Heart right ventricle (tissue), 16 donors: ENCODE data around the gene TBC1D8. TPM values are rescaled to one million over a fixed set of nuclear protein-coding genes. Genes with fewer than 3 reads are reported as not detected.

Source experiments
- ATAC-seq, 8 donors: fragments of 200-7000 bp; cut with Tn5 transposase; one replicate each; pipeline ENCODE4 v1.9.1; 2020; ENCODE audit warnings: mild to moderate bottlenecking in 8 of 8, moderate library complexity in 8 of 8, moderate number of reproducible peaks in 1 of 8
- DNase-seq, 2 donors: peaks; one replicate each; pipeline ENCODE4 v3.0.0-alpha.2; 2020
- H3K27ac ChIP-seq, 10 donors: fragments of 200-600 bp; sonication (generic) in 2 of 10; one replicate each; pipeline versions ENCODE4 v1.5.0 to v1.8.0; 2020 to 2022; ENCODE audit warnings: mild to moderate bottlenecking in 3 of 10
- H3K27me3 ChIP-seq, 7 donors: fragments of 200-600 bp; one replicate each; pipeline ENCODE4 v1.8.0; 2021 to 2022; ENCODE audit warnings: mild to moderate bottlenecking in 2 of 7
- H3K36me3 ChIP-seq, 9 donors: fragments of 200-600 bp; sonication (generic) in 1 of 9; one replicate each; pipeline versions ENCODE4 v1.5.0 to v1.8.0; 2020 to 2022; ENCODE audit warnings: mild to moderate bottlenecking in 2 of 9
- H3K4me1 ChIP-seq, 9 donors: fragments of 200-600 bp; sonication (generic) in 1 of 9; one replicate each; pipeline versions ENCODE4 v1.5.0 to v1.8.0; 2020 to 2022; ENCODE audit warnings: mild to moderate bottlenecking in 4 of 9
- H3K4me3 ChIP-seq, 10 donors: fragments of 200-600 bp; sonication (generic) in 2 of 10; one replicate each; pipeline versions ENCODE4 v1.5.0 to v1.8.0; 2020 to 2022; ENCODE audit warnings: mild to moderate bottlenecking in 7 of 10, moderate library complexity in 2 of 10
- H3K9me3 ChIP-seq, 11 donors: fragments of 200-600 bp in 10 of 11; sonication (generic) in 2 of 11; one replicate each; pipeline versions ENCODE4 v1.5.0 to v1.8.0; 2013 to 2022; ENCODE audit warnings: mild to moderate bottlenecking in 2 of 11, control low read depth in 1 of 11, moderate library complexity in 1 of 11
- WGBS, 2 donors: extraction: QIAGEN DNeasy Blood & Tissue Kit; methylation state at CpG; one replicate each; pipeline ENCODE4 v1.1.7; 2013; ENCODE audit warnings: inconsistent platforms in 1 of 2; 5-methylcytosine and 5-hydroxymethylcytosine counted together
- intact Hi-C, 10 donors: fragments of 100-400 bp; cut with DNase I; formaldehyde crosslinking; loops; one replicate each; pipeline versions ENCODE4 v1.11.1 to v1.14.2; 2022
- polyA plus RNA-seq, 2 donors: library from polyadenylated mRNA; stranded (reverse); fragments of 200-250 nt; gene quantifications; one replicate each; pipeline ENCODE4 v1.2.3, GENCODE V29; 2013
- total RNA-seq, 10 donors: library from RNA; stranded (reverse); fragmentation: NEBNext Ultra II Directional in 3 of 10; extraction: Animal tissue kit (Norgen Biotek cat#: 25700) in 3 of 10; gene quantifications; one replicate each; pipeline versions ENCODE4 v1.2.1 to v1.2.4, GENCODE V29; 2021 to 2023
- TF ChIP-seq, protein P1 (sequence below), 9 donors: fragments of 200-600 bp; sonication (generic) in 2 of 9; IDR thresholded peaks; one replicate each; pipeline versions ENCODE4 v1.5.0 to v1.8.0; 2021 to 2022; ENCODE audit warnings: antibody characterized with exemption in 9 of 9, mild to moderate bottlenecking in 5 of 9, moderate library complexity in 1 of 9
- donor health status: Arrhythmogenic right ventricular cardiomyopathy.
- donor health status: ischemic (EF 13 %, LVEDD 7.1; RV severe dilation, severe dysfunction).
- donor health status: healthy with polysubstance abuse.
- donor health status: DM: no; HTN: yes; CAD: no.
- donor health status: DM: no; HTN: no; CAD: no.
- donor health status: ischemic (EF 25% LVEDD 6.9; RV normal size, moderate dysfunction).
- donor health status: ischemic (EF 25% LVEDD 5.7; RV mildly dilated, moderate dysfunction).
- donor health status: healthy.
- donor health status: DM: yes; HTN: yes; CAD: no.
- donor health status: Ischemic cardiomyopathy.
- donor health status: ischemic (EF 35%, LVEDD 5.7; RV mildly dilated, moderate dysfunction).
- donor health status: nonischemic (EF 11% LVEDD 7.7; RV severe dilation, severe dysfunction).
- donor health status: DM: yes; HTN: yes; CAD: no.
- donor health status: PGD.
- donor health status: ischemic (EF 29% LVEDD 5.4; RV normal size, mild dysfunction).
- donor health status: nonischemic (EF 23%, LVEDD 6.1; RV moderate dilation, normal function).

Gene TBC1D8
- total and polyA plus RNA-seq, 12 donors, result 24.0 to 69.5 (median 55.5) TPM

DNA sequence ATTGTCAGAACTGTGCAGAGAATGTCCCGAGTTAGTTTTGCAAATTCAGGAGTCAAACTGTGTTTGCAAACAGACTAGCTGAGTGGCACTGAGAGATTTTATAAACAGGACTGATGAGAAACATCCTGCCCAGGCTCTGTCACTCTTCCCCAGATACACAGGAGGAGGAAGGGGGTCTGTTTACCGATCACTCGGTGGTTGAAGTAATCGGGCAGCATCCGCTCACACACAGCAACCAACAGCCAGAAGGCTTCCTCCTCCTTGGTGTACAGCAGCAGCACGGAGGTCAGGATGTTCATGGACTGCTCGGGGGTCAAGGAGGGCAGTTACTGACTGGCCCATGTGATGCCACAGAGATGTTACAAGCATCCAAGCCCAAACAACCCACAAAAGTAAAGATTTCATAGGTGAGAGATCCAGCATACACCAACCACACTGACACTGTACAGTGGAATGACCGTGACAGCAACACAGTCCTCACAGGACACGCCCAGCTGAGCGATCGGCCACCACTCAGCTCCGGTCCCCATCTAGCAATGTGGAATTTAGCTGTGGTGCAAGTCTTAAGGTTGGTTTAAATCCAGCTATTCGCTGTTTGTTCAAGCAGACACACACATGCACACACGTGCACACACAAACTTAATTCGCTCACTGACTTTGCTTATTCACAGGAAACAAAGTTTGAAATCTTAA is 119.0 kb downstream of the TBC1D8 start:
- Histone ChIP-seq H3K27ac (peak overlapping the region in 1 of 10 donors; percentile 51), H3K27me3 (no peaks in the 10 kb centered on the region), H3K4me3 (no peak overlapping the region), H3K4me1 (peaks cover 0 to 15% (median 0%) of the 10 kb centered on the region in 9 donors), H3K36me3 (peaks cover 0 to 94% (median 55%) of the 10 kb centered on the region in 9 donors), H3K9me3 (no peaks in the 10 kb centered on the region)
- ATAC-seq (no peak), DNase-seq (no peak)
- TF ChIP-seq, protein P1, sequence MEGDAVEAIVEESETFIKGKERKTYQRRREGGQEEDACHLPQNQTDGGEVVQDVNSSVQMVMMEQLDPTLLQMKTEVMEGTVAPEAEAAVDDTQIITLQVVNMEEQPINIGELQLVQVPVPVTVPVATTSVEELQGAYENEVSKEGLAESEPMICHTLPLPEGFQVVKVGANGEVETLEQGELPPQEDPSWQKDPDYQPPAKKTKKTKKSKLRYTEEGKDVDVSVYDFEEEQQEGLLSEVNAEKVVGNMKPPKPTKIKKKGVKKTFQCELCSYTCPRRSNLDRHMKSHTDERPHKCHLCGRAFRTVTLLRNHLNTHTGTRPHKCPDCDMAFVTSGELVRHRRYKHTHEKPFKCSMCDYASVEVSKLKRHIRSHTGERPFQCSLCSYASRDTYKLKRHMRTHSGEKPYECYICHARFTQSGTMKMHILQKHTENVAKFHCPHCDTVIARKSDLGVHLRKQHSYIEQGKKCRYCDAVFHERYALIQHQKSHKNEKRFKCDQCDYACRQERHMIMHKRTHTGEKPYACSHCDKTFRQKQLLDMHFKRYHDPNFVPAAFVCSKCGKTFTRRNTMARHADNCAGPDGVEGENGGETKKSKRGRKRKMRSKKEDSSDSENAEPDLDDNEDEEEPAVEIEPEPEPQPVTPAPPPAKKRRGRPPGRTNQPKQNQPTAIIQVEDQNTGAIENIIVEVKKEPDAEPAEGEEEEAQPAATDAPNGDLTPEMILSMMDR (IDR thresholded peaks at IDR 0.05), result no peak
- WGBS, 2 donors, result 90% methylated on average over 15 of the region's 15 CpGs
- intact Hi-C loops, result loop anchor here in 2 of 10 donors (5.0 to 10.0 kb wide), 2 partner anchors 120 to 173 kb away; partner anchors contain the start of gene TBC1D8 (in 1 of the 2)

DNA sequence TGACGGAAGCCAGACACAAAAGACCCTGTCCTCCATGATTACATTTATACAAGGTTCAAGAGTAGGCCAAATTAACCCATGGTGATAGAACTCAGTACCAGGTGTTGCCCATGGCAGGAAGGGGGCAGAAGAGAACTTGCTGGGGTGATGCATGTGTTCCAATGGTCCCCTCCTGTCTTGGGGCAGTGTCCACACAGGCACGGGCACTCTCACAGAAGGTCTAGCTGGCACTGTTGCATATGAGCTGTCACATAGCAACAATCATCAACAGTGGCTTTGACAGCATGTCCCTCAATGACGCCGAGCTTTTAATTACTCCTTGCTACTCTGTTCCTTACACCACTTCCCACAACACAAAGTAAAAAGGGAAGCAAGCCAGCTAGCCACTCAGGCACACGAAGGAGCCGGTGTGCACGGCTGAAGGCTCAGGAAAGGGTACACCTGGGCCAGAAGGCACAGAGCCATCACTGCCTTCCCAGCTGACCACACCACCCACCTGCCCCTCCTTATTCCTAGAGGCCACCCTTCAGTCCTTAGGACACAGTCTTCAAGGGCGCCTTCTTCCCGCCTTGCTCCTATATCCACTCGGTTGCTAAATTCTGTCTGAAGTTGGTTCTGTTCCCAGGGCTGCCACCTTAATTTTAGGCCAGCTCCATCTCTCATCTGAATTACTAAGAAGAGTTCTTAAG is 120.2 kb downstream of the TBC1D8 start:
- Histone ChIP-seq H3K4me1 (peaks cover 0 to 15% (median 0%) of the 10 kb centered on the region in 9 donors), H3K36me3 (peaks cover 0 to 97% (median 55%) of the 10 kb centered on the region in 9 donors), H3K27ac (peak overlapping the region in 5 of 10 donors; percentile 9 to 51 (median 37)), H3K9me3 (no peaks in the 10 kb centered on the region), H3K27me3 (no peaks in the 10 kb centered on the region), H3K4me3 (no peak overlapping the region)
- intact Hi-C loops, result loop anchor here in 2 of 10 donors (5.0 to 10.0 kb wide), 2 partner anchors 121 to 174 kb away; partner anchors contain the start of gene TBC1D8 (in 1 of the 2)
- TF ChIP-seq, protein P1 (IDR thresholded peaks at IDR 0.05), result peak in 4 of 9 donors; percentile 7 to 38 (median 28)
- ATAC-seq, result peak; percentile 56 to 95 (median 84)
- WGBS, 2 donors, result 58 to 62% methylated on average over 10 of the region's 10 CpGs
- DNase-seq, result peak in 1 of 2 donors; percentile 38

DNA sequence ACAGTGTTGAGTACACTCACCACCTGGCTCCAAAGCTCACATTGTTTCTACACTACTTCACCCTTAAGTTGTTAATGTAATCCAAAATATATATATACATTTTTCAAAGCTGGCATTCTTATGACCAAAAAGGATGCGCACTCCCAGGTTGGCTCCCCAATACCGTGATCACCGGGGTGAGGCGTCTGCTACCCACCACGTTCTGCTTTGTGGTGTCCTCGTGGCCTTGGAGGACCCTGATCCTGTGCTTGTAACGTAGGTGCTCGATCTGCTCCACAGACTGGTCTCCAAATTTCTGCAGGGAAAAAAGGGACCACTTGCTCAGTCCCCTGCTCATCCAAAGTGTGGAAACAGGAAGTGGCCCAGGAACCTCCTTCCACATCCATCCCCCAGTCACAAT is 123.3 kb downstream of the TBC1D8 start:
- Histone ChIP-seq H3K4me3 (no peak overlapping the region), H3K9me3 (no peaks in the 10 kb centered on the region), H3K36me3 (peaks cover 0 to 97% (median 33%) of the 10 kb centered on the region in 9 donors), H3K27ac (no peak overlapping the region), H3K27me3 (no peaks in the 10 kb centered on the region), H3K4me1 (peaks cover 0 to 15% (median 0%) of the 10 kb centered on the region in 9 donors)
- intact Hi-C loops, result loop anchor here in 1 of 10 donors (5.0 kb wide), 1 partner anchor 184 kb away; no protein-coding TSS in a partner anchor
- TF ChIP-seq, protein P1 (IDR thresholded peaks at IDR 0.05), result no peak
- DNase-seq (no peak), ATAC-seq (no peak)
- 93 to 96% methylated on average over 8 of the region's 8 CpGs for WGBS, 2 donors

DNA sequence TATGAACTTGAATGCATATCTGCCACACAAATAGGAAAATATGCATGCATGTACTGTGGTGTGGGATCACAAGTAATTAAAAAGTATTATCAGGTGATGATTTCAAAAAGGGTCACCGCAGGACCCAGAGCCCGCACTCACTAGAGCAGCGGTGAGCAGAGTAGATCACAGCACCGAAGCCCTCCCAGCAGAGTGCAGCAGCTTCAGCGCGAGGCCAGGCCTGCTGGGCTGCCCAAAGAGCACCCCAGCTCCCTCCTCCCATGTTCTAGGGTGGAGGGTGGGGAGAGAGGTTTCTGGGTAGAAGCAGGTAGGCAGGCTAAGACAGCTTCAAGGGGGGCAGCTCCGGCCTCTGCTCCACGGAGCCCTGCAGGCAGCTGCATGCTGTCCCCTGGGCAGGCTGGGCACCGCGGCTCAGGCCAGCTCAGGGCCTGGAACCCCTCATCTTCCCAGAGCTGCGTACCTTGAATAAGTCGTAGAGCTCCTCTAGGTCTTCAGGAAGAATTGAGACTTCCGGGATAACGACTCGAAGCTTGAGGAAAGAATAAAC is 124.2 kb downstream of the TBC1D8 start:
- TF ChIP-seq, protein P1 (IDR thresholded peaks at IDR 0.05), result no peak
- Histone ChIP-seq H3K4me3 (no peak overlapping the region), H3K4me1 (peaks cover 0 to 15% (median 0%) of the 10 kb centered on the region in 9 donors), H3K27ac (no peak overlapping the region), H3K27me3 (no peaks in the 10 kb centered on the region), H3K36me3 (peaks cover 0 to 97% (median 31%) of the 10 kb centered on the region in 9 donors), H3K9me3 (no peaks in the 10 kb centered on the region)
- intact Hi-C loops, result loop anchor here in 1 of 10 donors (5.0 kb wide), 1 partner anchor 185 kb away; no protein-coding TSS in a partner anchor
- 88 to 89% methylated on average over 15 of the region's 15 CpGs for WGBS, 2 donors
- ATAC-seq (no peak), DNase-seq (no peak)
